GM21528 (cell line): ENCODE measurements around the gene RETREG2.

Experiments used
- ATAC-seq: cut with Tn5 transposase; IDR thresholded peaks from one replicate; pipeline ENCODE4 v1.9.1; 2021; ENCODE audit warnings: mild to moderate bottlenecking, moderate library complexity; ENCODE audit not compliant: unreplicated experiment, low FRiP score

Gene RETREG2

GRCh38 chr2:219177552-219178376 is at the start of gene RETREG2:
TSS of gene RETREG2 (plus strand) at chr2:219178275. CDS start at chr2:219178353, 78 bp downstream.
- peak; percentile 46 for ATAC-seq

GRCh38 chr2:219128396-219128795 is 49.7 kb upstream of the RETREG2 start:
- ATAC-seq: no peak

GRCh38 chr2:219129589-219129988 is 48.5 kb upstream of the RETREG2 start:
- ATAC-seq: no peak

GRCh38 chr2:219131327-219131726 is 46.7 kb upstream of the RETREG2 start:
- no peak for ATAC-seq

- ATAC-seq: no peak
Observed at GRCh38 chr2:219131744-219132143, 46.3 kb upstream of the RETREG2 start.

- ATAC-seq: no peak
Observed at GRCh38 chr2:219133976-219134375, 44.1 kb upstream of the RETREG2 start.

- no peak for ATAC-seq
Observed at GRCh38 chr2:219140722-219141121, 37.4 kb upstream of the RETREG2 start.

GRCh38 chr2:219142329-219142728 is 35.7 kb upstream of the RETREG2 start:
- ATAC-seq: no peak

GRCh38 chr2:219149667-219150066 is 28.4 kb upstream of the RETREG2 start:
- no peak for ATAC-seq

GRCh38 chr2:219155054-219155644 is 22.9 kb upstream of the RETREG2 start:
- ATAC-seq: no peak

GRCh38 chr2:219157396-219157795 is 20.7 kb upstream of the RETREG2 start:
- no peak for ATAC-seq

GRCh38 chr2:219158025-219158424 is 20.1 kb upstream of the RETREG2 start:
- ATAC-seq: no peak

- no peak for ATAC-seq
Observed at GRCh38 chr2:219158586-219158985, 19.5 kb upstream of the RETREG2 start.

- ATAC-seq: peak; percentile 7
Observed at GRCh38 chr2:219159771-219160185, 18.3 kb upstream of the RETREG2 start.

GRCh38 chr2:219160186-219161017 is 17.7 kb upstream of the RETREG2 start, which contains the start of gene NHEJ1:
TSS of gene NHEJ1 (minus strand) at chr2:219160815. CDS start at chr2:219158362, 2,453 bp downstream.
- peak; percentile 91 for ATAC-seq

- no peak for ATAC-seq
Observed at GRCh38 chr2:219161097-219161496, 17.0 kb upstream of the RETREG2 start.

- ATAC-seq: no peak
Observed at GRCh38 chr2:219163156-219163555, 14.9 kb upstream of the RETREG2 start.

GRCh38 chr2:219165058-219165911 is 12.8 kb upstream of the RETREG2 start:
- ATAC-seq: no peak

GRCh38 chr2:219167997-219168396 is 10.1 kb upstream of the RETREG2 start:
- no peak for ATAC-seq

GRCh38 chr2:219168526-219168925 is 9.5 kb upstream of the RETREG2 start:
- ATAC-seq: no peak
